Measurements from ENCODE around the gene ABAT. TPM values are rescaled to one million over a fixed set of nuclear protein-coding genes. Genes with fewer than 3 reads are reported as not detected.
"Not testable (repeated sequence)": the region's sequence is repeated elsewhere in the genome, so short reads cannot be mapped to it uniquely, and the experiment has no call there.

ABAT gene
- total RNA-seq, 1 donor from 2014 or later = 3.0 TPM

DNA sequence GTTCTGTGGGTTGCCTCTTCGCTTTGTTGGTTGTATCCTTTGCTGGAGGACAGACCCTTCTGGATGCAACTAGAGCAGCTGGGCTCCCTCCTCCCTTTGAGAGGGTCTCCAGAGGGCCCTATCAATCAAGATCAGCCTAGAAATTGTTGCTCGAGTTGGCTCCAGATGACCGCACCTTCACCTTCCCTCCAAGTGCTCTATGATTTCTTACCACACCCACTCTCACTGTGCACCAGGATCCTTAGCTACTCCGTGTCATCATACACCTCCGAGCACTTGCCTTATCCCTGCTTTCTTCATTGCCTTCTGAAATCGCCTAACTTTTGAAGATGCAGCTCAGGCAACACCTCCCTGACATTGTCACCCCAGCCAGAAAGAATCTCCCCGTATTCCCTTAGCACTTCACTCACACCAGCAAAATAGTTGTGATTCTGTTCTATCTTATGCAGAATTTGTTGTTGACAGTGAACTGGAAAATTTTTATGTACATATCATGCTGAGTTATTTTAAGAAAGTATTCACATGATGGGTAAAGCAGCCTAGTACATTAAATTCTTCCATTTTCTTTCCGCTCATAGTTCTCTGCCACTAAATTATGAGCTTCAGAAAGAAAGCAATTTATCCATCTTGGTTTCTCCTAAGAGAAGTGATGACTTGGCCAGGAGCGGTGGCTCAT, 52.9 kb downstream of the ABAT start:
- intact Hi-C loops (cut with DNase I) = no loop called here
- DNase-seq (ENCODE audit: missing footprints) (no peak), ATAC-seq (no peak)

DNA sequence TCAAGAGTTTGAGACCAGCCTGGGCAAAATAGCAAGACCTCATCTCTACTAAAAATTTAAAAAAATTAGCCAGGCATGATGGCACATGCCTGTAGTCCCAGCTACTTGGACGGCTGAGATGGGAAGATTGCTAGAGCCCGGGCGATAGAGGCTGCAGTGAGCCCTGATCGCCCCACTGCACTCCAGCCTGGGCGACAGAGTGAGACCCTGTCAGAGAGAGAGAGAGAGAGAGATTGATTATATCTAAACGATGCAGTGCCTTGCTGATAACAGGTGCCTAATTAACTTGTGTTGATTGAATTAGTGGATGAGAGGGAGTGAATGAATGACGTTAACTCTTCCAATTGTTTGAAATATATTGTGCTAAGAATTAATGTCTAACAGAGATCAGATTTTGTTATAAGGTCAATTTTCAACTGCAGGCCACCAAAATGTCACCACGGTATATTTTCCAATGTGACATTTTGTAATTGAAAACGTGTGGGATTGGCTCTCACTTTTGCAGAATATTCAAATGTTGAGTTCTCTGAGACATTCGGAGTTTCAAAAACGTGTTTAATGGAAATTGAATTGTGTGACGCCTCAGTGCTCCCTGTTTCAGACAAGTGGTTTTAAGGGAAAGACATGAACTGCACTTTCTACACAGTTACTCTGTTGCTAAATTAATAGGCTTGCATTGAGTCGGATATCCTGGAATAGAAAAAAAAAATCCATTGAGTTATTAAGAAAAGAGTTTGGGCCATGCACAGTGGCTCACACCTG, 53.6 kb downstream of the ABAT start:
- intact Hi-C loops (cut with DNase I) = no loop called here
- DNase-seq (ENCODE audit: missing footprints) = no peak
- ATAC-seq = no peak

DNA sequence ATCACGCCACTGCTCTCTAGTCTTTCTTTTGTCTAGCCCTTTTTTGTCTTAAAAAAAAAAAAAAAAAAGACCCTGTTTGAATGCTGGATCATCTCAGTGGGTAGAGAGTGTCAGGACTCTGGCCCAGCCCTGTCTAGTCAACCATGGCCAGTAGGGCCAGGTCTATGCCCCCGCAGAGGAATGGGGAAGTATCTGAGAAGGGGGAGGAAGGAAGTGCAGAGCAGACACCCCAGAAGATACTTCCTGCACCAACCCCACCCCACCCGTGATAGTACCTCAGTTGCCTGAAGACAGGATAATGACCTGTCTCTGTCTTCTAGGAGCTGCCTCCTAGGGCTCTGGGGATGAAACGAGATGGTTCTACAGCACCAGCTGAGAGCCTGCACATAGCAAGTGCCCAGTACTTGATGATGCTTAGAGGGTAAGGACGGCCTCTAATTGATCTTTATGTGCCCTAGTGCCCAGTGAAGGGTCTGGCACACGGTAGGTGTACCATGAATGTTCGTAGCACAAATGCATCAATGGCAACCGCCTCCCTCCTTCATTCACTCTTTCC, 55.4 kb downstream of the ABAT start:
- ATAC-seq = no peak
- DNase-seq (ENCODE audit: missing footprints) = no peak
- intact Hi-C loops (cut with DNase I) = no loop called here

DNA sequence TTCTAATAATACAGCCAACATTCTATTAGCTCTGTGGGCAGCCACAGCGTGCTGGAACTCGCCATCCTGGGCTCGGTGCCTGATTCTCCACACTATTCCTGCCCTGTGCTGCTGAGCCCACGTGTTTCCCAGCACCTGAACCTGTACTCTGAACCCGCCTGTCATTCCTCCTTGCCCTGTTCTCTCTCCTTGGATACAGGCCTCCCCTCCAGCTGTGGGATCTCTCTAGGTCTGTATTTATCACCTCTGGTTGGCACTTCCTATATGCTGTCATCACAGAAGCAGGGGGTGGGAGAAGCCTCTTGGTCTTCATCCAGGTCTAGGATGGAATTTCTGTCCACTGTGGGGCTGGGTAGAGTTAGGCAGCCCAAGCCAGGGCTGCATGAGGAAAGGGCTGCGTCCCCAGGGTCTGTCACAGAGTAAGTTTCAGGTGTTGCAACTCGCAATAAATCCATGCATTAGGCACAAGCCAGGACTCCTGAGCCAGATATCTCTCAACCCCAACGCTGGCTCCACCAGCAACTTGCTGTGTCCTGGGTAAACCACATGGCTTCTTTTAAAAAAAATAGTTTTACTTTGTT, 56.0 kb downstream of the ABAT start:
- ATAC-seq = no peak
- DNase-seq (ENCODE audit: missing footprints) = no peak
- intact Hi-C loops (cut with DNase I) = no loop called here

DNA sequence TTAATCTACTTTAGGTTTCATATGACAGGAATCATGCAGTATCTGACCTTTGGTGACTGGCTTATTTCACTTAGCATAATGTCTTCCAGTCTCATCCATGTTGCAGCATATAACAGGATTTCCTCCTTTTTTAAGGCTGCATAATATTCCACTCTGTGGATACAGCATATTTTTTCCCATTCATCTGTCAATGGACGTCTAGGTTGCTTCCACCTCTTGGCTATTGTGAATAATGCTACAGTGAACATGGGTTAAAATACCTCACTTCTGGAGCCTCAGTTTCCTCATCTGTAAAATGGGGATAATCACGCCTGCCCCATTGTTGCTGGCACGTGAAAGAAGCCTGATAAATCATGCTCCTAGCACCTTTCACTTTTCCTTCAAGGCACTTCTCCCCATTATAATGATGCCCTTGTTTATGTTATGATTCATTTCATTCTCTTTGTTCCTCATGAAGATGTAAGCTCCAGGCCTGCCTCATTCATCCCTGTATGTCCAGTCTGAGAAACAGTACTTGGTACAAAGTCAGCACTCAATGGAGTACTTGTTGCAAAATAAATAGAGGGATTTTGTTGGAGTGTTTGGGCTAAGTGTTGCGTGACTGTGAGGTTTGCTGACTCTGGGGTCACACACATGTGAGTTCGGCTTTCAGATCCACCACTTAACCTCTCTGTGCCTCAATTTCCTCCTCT, 59.6 kb downstream of the ABAT start:
- intact Hi-C loops (cut with DNase I) = no loop called here
- ATAC-seq = no peak
- no peak for DNase-seq (ENCODE audit: missing footprints)

DNA sequence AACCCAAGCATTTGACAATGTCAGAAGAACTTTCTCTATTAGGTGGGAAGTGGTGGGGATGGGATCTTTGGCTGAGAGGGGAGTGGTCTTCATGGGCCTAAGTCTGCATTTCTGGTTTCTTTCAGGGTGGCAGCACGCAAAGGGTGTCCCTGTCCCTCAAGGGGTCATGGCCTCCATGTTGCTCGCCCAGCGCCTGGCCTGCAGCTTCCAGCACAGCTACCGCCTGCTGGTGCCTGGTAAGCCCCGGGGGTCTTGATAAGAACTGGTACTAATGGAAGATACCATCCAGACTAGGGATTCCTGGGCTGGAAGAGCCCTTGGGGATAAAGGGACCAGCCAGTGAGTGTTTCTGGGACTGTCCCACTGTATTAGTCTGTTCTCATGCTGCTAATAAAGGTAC, 61.2 kb downstream of the ABAT start:
- DNase-seq (ENCODE audit: missing footprints) (no peak), ATAC-seq (no peak)
- intact Hi-C loops (cut with DNase I) = no loop called here

DNA sequence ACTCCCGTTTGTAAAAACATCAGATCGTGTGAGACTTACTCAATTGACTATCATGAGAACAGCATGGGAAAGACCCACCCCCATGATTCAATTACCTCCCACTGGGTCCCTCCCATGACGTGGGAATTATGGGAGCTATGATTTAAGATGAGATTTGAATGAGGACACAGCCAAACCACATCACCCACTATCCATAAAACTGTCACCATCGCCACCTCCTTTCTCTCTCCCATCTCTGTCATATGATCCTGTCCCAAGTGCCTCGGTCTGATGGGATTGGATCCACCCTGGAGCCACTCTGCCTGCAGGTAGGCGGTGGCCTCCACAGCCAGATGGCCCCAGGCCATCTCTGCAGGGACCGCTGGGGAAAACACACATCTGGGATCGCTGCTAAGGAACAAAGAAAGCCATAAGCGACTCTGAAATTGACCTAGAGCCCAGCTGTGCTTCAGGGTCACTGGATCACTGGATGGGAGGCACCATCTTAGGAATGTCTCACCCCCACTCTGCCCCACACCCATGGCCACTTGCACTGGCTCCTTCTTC, 61.8 kb downstream of the ABAT start:
- intact Hi-C loops (cut with DNase I) = no loop called here
- ATAC-seq (no peak), DNase-seq (ENCODE audit: missing footprints) (no peak)

DNA sequence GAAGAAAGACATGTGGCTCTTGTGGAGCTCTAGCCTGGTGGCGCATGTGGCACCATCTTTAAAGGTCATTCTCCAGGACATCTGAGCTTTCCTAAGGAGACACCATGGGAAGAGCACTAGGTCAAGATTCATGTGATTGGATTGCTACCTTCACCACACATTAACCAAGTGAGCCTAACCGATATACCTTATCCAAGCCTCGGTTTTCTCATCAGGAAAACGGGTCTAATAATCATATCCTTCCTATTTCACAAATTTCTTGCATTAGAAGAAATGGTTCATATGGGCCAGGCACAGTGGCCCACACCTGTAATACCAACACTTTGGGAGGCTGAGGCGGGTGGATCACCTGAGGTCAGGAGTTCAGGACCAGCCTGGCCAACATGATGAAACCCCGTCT, 64.7 kb downstream of the ABAT start:
- DNase-seq (ENCODE audit: missing footprints) = no peak
- intact Hi-C loops (cut with DNase I) = no loop called here
- ATAC-seq = no peak

DNA sequence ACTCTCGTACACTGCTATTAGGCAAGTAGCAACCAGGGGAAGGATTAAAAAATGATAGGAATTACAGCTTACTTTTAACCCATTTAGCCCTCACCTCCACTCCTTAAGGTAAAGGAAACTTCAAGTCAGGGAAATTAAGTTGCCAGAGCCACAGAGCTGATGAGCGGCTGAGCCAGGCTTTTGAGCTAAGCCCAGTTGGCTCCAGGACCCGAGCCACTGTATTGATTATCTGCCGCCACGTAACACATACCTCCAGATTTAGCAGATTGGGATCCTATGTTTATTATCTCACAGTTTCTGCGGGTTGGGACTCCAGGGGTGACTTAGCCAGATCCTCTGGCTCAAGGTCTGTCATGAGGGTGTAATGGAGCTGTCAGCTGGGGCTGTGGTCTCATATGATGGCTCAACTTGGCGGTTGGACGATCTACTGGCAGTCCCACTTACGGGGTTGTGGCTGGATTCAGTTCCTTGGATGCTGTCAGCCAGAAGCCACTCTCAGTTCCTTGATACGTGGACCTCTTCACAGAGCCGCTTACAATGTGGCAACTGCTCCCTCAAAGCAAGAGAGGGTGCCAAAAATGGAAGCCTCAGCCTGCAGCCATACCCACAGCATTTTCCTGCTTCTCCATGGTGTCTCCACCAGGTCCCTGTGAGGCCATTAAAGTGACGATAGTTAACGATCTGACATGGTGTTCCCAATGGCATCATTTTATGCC, 65.7 kb downstream of the ABAT start:
- intact Hi-C loops (cut with DNase I) = loop anchor here (5.0 kb wide), 1 partner anchor 53 kb away; no protein-coding TSS in a partner anchor
- no peak for ATAC-seq

DNA sequence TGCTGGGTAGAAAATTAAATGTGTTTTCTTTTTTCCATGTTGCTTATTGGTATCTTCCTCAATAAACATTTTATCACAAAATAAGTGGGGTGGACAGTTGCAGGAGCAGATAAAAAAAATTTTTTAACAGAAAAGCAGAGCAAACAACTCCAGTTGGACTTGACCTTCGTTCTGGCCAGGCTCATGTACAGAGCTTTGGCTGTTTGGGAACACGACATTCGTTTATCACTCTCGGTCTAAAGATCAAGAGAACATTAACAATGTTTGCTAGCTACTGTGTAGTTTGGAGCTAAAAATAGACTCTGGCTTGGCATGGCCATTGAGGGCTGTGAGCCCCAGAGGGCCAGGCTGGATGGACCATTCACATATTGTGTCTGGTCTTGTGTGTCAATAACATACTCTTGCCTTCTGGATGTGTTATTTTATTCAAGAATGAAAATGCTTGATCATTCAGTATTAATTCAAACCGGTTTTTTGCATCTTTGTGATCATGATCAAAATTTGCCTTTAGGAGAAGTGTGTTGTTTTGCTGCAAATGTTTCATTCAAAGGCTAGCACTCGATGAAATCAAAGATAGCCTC, 66.4 kb downstream of the ABAT start:
- peak; percentile 83 for ATAC-seq
- intact Hi-C loops (cut with DNase I) = loop anchor here (5.0 kb wide), 1 partner anchor 54 kb away; no protein-coding TSS in a partner anchor
- DNase-seq (ENCODE audit: missing footprints) = no peak

More for the DNA sequence above, 65.7 kb downstream of the ABAT start:
- no peak for DNase-seq (ENCODE audit: missing footprints)

DNA sequence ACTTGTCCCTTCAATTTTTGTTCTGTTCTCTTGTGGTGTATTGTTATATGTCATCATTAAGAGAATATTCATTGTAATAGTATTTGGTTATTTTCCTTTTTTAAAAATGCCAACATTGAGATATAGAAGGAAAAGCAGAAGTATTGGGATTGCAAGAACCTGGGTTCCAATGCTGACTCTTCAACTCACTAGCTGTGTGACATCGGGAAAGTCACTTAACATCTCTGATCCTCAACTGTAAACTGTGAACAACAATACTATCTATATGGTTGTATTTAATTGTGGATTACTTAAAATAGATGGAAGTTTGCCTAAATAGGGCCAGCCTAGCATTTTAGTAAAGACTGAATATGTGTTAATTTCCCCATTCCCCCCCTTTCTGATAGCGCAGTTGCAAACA, 67.2 kb downstream of the ABAT start:
- ATAC-seq (no peak), DNase-seq (ENCODE audit: missing footprints) (no peak)
- intact Hi-C loops (cut with DNase I) = loop anchor here (5.0 kb wide), 1 partner anchor 54 kb away; no protein-coding TSS in a partner anchor

DNA sequence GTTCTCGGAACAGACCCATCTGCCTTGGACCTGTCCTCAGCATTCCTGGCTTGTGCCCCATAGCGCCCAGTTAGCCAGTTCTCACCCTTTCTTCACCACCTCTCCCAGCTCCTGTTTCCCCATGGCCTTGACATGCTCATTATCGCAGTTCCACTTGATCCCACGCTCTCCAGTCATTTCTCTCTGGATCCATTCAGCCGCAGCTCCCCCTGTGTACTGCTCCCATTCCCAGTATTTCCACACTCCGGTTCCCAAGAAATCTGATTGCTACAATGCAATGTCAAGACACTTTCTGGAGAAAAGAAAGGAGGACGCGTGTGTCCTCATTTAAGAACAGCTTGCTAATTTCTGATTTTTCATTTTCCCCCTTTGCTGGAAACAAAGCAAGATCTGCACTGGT, 67.7 kb downstream of the ABAT start:
- DNase-seq (ENCODE audit: missing footprints) (no peak), ATAC-seq (peak; percentile 30)
- intact Hi-C loops (cut with DNase I) = loop anchor here (5.0 kb wide), 1 partner anchor 55 kb away; no protein-coding TSS in a partner anchor

DNA sequence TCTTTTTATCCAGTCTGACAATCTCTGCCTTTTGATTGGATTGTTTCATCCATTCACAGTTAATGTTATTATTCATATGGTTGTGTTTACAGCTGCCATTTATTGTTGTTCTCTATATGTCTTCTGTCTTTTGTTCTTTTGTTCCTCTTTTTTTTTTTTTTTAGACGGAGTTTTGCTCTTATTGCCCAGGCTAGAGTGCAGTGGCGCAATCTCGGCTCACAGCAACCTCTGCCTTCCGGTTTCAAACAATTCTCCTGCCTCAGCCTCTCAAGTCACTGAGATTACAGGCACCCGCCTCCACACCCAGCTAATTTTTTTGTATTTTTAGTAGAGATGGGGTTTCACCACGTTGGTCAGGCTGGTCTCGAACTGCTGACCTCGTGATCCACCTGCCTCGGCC, 74.5 kb downstream of the ABAT start:
- intact Hi-C loops (cut with DNase I); ATAC-seq: not testable (repeated sequence)
- peak; percentile 77 for DNase-seq (ENCODE audit: missing footprints)

DNA sequence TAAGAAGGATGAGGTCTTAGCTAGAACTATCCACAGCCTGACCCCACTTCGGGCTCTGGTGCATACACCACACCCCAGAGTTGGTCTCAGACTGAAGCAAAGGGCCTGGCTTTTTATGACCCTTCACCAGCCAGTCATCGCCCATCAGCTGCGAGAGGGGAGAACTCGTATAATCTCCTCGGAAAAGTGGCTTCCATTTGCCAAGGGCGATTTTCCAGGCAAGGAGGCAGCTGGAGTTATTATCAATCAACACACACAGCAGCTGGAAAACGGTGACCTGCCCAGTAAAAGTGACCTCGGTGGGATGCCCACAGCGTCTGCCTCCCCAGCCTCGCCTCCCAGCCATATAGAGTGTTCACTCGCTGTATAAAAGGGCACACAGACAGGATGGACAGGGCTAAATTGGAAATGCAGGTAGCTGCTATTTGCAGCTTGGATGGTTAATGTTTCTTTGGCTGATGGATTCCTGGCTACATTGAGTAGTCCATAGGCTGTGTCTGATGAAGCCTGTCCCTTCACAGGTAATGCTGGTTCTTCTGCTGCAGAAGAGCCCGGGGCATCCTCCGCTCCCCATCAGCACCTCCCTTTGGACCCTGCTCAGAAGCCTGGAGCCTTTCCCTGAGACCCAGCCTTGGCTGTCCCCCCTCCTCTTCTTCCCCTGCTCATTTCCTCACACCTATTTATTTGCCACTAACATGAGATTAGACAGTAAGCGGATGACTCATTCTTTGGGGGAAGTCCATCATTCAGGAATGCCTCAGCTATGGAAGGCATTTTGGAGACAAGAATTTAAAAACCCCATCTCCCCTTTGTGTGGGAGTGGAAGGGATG, 77.3 kb downstream of the ABAT start:
- intact Hi-C loops (cut with DNase I) = no loop called here
- DNase-seq (ENCODE audit: missing footprints) = no peak
- no peak for ATAC-seq

DNA sequence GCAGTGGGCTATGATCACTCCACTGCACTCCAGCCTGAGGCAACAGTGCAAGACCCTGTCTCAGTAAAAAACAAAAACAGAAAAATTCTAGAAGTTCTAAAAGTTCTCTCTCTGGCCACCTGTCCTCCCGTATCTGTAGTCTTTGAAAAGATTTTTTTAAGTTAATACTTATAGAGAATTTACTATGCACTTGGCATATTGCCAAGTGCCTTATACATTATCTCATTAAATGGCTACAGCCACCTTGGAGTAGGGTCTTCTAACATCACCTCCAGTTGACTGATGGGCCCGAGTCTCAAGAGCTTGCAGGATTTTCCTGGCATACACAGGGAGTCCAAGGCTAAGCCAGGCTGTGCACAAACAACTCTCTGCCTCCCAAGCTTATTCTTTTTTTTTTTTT, 78.3 kb downstream of the ABAT start:
- intact Hi-C loops (cut with DNase I) = no loop called here
- ATAC-seq (no peak), DNase-seq (ENCODE audit: missing footprints) (no peak)

DNA sequence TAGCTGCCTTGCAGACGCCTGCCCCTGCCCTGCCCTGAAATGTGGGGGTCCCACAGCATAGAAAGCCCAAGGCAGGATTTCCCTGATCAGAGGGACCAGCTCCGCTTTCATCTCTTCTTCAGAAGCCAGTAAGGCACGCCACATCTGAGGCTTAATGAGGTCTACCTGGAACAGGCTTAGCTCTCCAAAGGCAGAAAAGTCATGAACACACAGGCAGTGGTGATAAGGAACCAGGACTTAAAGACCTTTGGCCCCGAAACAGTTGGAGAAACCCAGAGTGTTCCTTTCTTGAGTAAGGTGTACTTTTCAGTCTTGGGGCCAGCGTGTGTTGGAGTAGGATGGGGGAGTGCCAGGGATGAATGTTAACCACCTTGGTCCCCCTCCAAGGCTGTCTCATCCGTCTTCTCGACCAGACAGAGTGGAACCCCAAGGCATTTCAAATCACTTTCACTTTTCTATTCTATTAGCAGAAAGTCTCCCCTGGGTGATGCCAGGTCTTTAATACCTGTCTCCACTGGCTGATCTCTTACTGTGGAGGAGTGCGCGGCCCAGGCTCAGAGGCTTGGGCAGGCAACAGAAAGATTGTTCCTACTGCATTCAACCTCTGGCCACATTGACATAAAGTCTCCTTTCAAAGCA, 79.1 kb downstream of the ABAT start:
- DNase-seq (ENCODE audit: missing footprints) (no peak), ATAC-seq (no peak)
- intact Hi-C loops (cut with DNase I) = no loop called here

DNA sequence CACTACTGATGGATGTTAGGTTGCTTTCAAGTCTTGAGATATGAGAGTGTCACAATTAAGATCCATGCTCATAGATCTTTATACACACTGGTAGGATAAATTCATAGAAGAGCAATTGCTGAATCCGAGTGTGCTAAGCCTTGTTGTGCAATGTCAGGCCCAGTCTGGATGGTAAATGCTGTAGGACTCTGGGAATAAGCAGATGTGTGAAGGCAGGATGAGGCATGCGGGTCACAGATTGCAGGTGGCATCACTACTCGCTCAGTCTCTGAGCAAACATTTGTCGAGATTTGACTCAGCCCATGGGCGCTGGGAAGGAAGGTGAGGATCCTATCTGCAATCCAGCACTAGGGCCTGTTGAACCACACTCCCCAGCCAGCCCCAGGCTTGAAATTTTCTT, 82.3 kb downstream of the ABAT start:
- no peak for DNase-seq (ENCODE audit: missing footprints)
- no peak for ATAC-seq
- intact Hi-C loops (cut with DNase I) = no loop called here

Measured in Right ventricle myocardium inferior (tissue), 1 donor.